ENCODE data around the gene CFAP65.

The CFAP65 gene, protein sequence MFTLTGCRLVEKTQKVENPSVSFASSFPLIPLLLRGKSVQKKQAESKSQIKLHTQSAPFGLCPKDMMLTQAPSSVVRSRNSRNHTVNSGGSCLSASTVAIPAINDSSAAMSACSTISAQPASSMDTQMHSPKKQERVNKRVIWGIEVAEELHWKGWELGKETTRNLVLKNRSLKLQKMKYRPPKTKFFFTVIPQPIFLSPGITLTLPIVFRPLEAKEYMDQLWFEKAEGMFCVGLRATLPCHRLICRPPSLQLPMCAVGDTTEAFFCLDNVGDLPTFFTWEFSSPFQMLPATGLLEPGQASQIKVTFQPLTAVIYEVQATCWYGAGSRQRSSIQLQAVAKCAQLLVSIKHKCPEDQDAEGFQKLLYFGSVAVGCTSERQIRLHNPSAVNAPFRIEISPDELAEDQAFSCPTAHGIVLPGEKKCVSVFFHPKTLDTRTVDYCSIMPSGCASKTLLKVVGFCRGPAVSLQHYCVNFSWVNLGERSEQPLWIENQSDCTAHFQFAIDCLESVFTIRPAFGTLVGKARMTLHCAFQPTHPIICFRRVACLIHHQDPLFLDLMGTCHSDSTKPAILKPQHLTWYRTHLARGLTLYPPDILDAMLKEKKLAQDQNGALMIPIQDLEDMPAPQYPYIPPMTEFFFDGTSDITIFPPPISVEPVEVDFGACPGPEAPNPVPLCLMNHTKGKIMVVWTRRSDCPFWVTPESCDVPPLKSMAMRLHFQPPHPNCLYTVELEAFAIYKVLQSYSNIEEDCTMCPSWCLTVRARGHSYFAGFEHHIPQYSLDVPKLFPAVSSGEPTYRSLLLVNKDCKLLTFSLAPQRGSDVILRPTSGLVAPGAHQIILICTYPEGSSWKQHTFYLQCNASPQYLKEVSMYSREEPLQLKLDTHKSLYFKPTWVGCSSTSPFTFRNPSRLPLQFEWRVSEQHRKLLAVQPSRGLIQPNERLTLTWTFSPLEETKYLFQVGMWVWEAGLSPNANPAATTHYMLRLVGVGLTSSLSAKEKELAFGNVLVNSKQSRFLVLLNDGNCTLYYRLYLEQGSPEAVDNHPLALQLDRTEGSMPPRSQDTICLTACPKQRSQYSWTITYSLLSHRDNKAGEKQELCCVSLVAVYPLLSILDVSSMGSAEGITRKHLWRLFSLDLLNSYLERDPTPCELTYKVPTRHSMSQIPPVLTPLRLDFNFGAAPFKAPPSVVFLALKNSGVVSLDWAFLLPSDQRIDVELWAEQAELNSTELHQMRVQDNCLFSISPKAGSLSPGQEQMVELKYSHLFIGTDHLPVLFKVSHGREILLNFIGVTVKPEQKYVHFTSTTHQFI (N-terminal part only)

DNA sequence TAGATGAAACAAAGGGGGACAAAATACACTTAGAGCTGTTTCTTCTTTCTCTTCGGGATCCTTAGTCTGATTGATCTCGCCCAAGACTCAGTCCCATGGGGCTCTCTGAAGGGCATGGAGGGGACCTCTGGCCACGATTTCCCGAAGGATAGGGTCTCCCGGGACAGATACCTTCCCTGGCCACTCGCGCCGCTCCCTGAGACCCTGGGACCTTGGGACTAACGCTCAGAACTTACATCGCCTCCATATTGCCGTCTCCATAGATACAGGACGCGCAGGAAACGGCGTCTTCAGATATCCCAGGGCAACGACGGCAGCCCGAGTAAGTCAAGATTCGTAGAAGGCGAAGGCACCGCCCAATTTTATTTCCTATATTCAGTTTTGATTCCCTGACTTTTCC, at the start of gene CFAP65:
CFAP65 (minus strand) TSS at position 265 of the 400 bp plus-strand sequence. CDS start 2,468 bp downstream, outside the sequence.
- CTCF ChIA-PET = interaction anchor here (0.7 to 3.3 kb wide), 3 partner anchors 11 to 61 kb away, joined by 3 to 19 read pairs (median 4); no protein-coding TSS in a partner anchor

DNA sequence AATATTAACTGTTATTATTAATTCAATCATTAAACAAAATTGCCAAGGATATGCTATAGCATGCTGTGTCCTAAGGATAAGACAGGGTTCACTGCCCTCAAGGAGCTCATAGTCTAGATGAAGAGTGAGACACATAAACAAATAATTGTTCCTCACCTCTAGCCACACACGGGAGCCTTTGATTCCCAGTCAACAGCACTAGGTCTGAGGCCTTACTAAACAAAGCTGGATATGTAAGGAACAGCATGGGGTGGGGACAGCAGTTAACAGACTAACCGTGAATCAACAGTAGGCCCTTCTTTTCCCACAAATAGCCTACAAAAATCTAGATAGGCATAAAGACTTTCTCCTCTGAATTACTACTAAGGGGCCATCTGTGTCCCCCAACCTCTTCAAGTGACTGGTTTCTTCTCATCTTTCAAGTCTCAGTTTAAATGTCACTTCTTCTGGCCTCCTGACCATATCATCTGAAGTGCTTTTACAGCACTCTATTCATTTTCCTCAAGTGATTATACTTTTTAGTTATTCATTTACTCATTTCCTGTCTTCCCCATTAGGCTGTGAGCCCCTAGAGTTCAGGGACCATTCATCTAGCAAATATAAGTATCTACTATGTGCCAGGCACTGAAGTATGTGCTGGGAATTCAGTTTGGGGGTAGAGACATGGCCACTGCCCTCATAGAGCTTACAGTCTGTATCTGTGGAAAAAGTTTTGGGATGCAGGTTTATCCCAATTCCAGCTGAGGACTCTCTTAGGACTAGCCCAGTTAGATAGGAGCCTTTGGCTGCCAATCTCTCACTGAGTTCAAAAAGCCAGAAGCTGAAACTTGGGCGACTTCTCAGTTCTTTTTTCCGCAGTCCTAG, 49.4 kb upstream of the CFAP65 start:
- ChIA-PET POLR2A (no interaction called here), CTCF (interaction anchor here (1.3 to 1.5 kb wide), 2 partner anchors 33 to 61 kb away, joined by 3 to 7 read pairs; no protein-coding TSS in a partner anchor)
- DNase-seq (ENCODE audit: extremely low spot score) = no peak
- no peak for TF ChIP-seq FOXK2 (IDR thresholded peaks at IDR 0.05)
- TF ChIP-seq NFRKB (IDR thresholded peaks at IDR 0.05) = no peak
- TF ChIP-seq FOXM1 (IDR thresholded peaks at IDR 0.05; ENCODE audit: borderline replicate concordance) = no peak
- no peak for TF ChIP-seq HDGF (IDR thresholded peaks at IDR 0.05; ENCODE audit: borderline replicate concordance)
- TF ChIP-seq CTBP1 (IDR thresholded peaks at IDR 0.05; ENCODE audit: borderline replicate concordance) = no peak
- no peak for TF ChIP-seq TARDBP (IDR thresholded peaks at IDR 0.05)
- no peak for TF ChIP-seq ZNF384 (IDR thresholded peaks at IDR 0.05)
- no peak for TF ChIP-seq SP1 (IDR thresholded peaks at IDR 0.05)
- TF ChIP-seq BHLHE40 (IDR thresholded peaks at IDR 0.05; ENCODE audit: borderline replicate concordance) = no peak
- TF ChIP-seq FOXA1 (IDR thresholded peaks at IDR 0.05) = no peak
- TF ChIP-seq L3MBTL2 (conservative IDR thresholded peaks at IDR 0.05) = no peak
- no peak for TF ChIP-seq LEF1 (IDR thresholded peaks at IDR 0.05; ENCODE audit: borderline replicate concordance)
- TF ChIP-seq SUZ12 (IDR thresholded peaks at IDR 0.05) = no peak
- TF ChIP-seq ELF4 (IDR thresholded peaks at IDR 0.05) = no peak
- TF ChIP-seq ARNT (IDR thresholded peaks at IDR 0.05) = no peak
- TF ChIP-seq, protein P1, sequence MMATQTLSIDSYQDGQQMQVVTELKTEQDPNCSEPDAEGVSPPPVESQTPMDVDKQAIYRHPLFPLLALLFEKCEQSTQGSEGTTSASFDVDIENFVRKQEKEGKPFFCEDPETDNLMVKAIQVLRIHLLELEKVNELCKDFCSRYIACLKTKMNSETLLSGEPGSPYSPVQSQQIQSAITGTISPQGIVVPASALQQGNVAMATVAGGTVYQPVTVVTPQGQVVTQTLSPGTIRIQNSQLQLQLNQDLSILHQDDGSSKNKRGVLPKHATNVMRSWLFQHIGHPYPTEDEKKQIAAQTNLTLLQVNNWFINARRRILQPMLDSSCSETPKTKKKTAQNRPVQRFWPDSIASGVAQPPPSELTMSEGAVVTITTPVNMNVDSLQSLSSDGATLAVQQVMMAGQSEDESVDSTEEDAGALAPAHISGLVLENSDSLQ (IDR thresholded peaks at IDR 0.05) = no peak

More for the DNA sequence above, at the start of gene CFAP65:
- POLR2A ChIA-PET = no interaction called here
- no peak for TF ChIP-seq SP1 (IDR thresholded peaks at IDR 0.05)
- no peak for TF ChIP-seq HDGF (IDR thresholded peaks at IDR 0.05; ENCODE audit: borderline replicate concordance)
- TF ChIP-seq TARDBP (IDR thresholded peaks at IDR 0.05) = no peak
- TF ChIP-seq ARNT (IDR thresholded peaks at IDR 0.05) = no peak
- TF ChIP-seq FOXA1 (IDR thresholded peaks at IDR 0.05) = no peak
- no peak for TF ChIP-seq BHLHE40 (IDR thresholded peaks at IDR 0.05; ENCODE audit: borderline replicate concordance)
- no peak for TF ChIP-seq FOXK2 (IDR thresholded peaks at IDR 0.05)
- TF ChIP-seq ZNF384 (IDR thresholded peaks at IDR 0.05) = no peak
- TF ChIP-seq, protein P1 (IDR thresholded peaks at IDR 0.05) = no peak
- TF ChIP-seq L3MBTL2 (conservative IDR thresholded peaks at IDR 0.05) = no peak
- no peak for TF ChIP-seq ELF4 (IDR thresholded peaks at IDR 0.05)
- DNase-seq (ENCODE audit: extremely low spot score) = no peak

DNA sequence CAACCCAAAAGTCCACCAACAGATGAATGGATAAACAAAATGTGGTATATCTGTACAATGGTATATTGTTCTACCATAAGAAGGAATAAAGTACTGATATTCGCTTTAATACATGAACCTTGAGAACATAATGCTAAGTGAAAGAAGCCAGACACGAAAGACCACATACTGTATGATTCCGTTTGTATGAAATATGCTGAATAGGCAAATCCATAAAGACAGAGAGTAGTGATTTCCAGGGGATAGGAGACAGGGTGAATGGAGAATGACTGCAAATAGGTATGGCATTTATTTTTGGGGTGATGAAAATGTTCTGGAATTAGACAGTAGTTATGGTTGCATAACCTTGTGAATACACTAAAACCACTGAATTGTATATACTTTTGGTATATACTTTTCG, 48.0 kb upstream of the CFAP65 start:
- no peak for DNase-seq (ENCODE audit: extremely low spot score)
- ChIA-PET CTCF (no interaction called here), POLR2A (no interaction called here)
- TF ChIP-seq BHLHE40 (IDR thresholded peaks at IDR 0.05; ENCODE audit: borderline replicate concordance) (no peak), SP1 (IDR thresholded peaks at IDR 0.05) (no peak), FOXM1 (IDR thresholded peaks at IDR 0.05; ENCODE audit: borderline replicate concordance) (no peak), FOXA1 (IDR thresholded peaks at IDR 0.05) (no peak), NFRKB (IDR thresholded peaks at IDR 0.05) (no peak), SUZ12 (IDR thresholded peaks at IDR 0.05) (no peak), TARDBP (IDR thresholded peaks at IDR 0.05) (no peak), HDGF (IDR thresholded peaks at IDR 0.05; ENCODE audit: borderline replicate concordance) (no peak), L3MBTL2 (conservative IDR thresholded peaks at IDR 0.05) (no peak), ZNF384 (IDR thresholded peaks at IDR 0.05) (no peak), LEF1 (IDR thresholded peaks at IDR 0.05; ENCODE audit: borderline replicate concordance) (no peak), CTBP1 (IDR thresholded peaks at IDR 0.05; ENCODE audit: borderline replicate concordance) (no peak), ARNT (IDR thresholded peaks at IDR 0.05) (no peak), ELF4 (IDR thresholded peaks at IDR 0.05) (no peak), FOXK2 (IDR thresholded peaks at IDR 0.05) (no peak)
- TF ChIP-seq, protein P1 (IDR thresholded peaks at IDR 0.05) = no peak

DNA sequence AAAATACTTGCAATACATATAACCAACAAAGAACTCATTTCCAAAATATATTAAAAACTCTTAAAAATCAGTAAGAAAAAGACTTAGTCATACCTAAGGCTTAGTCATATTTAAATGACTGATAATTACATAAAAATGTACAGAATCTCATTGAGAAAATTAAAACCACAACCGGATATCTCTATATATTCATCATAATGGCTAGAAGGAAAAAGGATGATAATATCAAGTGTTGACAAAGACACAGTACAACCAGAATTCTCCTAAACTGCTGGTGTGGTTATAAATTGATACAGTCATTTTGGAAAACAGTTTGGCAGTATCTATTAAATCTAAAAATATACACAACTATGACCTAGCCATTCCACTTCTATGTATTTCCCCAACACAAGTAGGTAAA, 46.5 kb upstream of the CFAP65 start:
- ChIA-PET POLR2A (no interaction called here), CTCF (interaction anchor here (1.3 to 2.2 kb wide), 3 partner anchors 15 to 32 kb away, joined by 7 to 11 read pairs (median 9); no protein-coding TSS in a partner anchor)
- DNase-seq (ENCODE audit: extremely low spot score) = no peak
- TF ChIP-seq FOXA1 (IDR thresholded peaks at IDR 0.05) (no peak), BHLHE40 (IDR thresholded peaks at IDR 0.05; ENCODE audit: borderline replicate concordance) (no peak), SP1 (IDR thresholded peaks at IDR 0.05) (no peak), FOXK2 (IDR thresholded peaks at IDR 0.05) (no peak), NFRKB (IDR thresholded peaks at IDR 0.05) (no peak), ELF4 (IDR thresholded peaks at IDR 0.05) (no peak), CTBP1 (IDR thresholded peaks at IDR 0.05; ENCODE audit: borderline replicate concordance) (no peak), ARNT (IDR thresholded peaks at IDR 0.05) (no peak), HDGF (IDR thresholded peaks at IDR 0.05; ENCODE audit: borderline replicate concordance) (no peak), LEF1 (IDR thresholded peaks at IDR 0.05; ENCODE audit: borderline replicate concordance) (no peak), SUZ12 (IDR thresholded peaks at IDR 0.05) (no peak)
